ENCODE data around the gene KCTD6. TPM values are rescaled to one million over a fixed set of nuclear protein-coding genes. Genes with fewer than 3 reads are reported as not detected.

Gene KCTD6
- total RNA-seq, 2 experiments from 2014 or later = 8.0 to 8.6 TPM

GRCh38 chr3:58529516-58530353 is 37.8 kb downstream of the KCTD6 start:
- no peaks in the 10 kb centered on the region for H3K27me3 Mint-ChIP-seq
- ChIA-PET POLR2A (no interaction called here), CTCF (interaction anchor here (0.6 to 2.2 kb wide), 7 partner anchors 26 to 113 kb away, joined by 3 to 7 read pairs (median 4); partner anchors contain the start of gene KCTD6)
- no peaks in the 10 kb centered on the region for H3K36me3 Mint-ChIP-seq
- H3K27ac Mint-ChIP-seq = no peak overlapping the region
- intact Hi-C loops (cut with micrococcal nuclease) = no loop called here
- no peak overlapping the region for H3K4me3 Mint-ChIP-seq
- H3K4me1 Mint-ChIP-seq (ENCODE audit: low read depth) = peaks cover 12% of the 10 kb centered on the region
- DNase-seq = peak; percentile 28
- no peaks in the 10 kb centered on the region for H3K9me3 Mint-ChIP-seq

GRCh38 chr3:58530354-58530865 is 38.5 kb downstream of the KCTD6 start:
- H3K9me3 Mint-ChIP-seq = no peaks in the 10 kb centered on the region
- no peaks in the 10 kb centered on the region for H3K27me3 Mint-ChIP-seq
- H3K4me3 Mint-ChIP-seq = no peak overlapping the region
- DNase-seq = no peak
- ChIA-PET CTCF (interaction anchor here (1.3 to 4.9 kb wide), 5 partner anchors 14 to 223 kb away, joined by 4 to 29 read pairs (median 5); partner anchors contain the start of genes HTD2 and RPP14), POLR2A (no interaction called here)
- peaks cover 12% of the 10 kb centered on the region for H3K4me1 Mint-ChIP-seq (ENCODE audit: low read depth)
- H3K27ac Mint-ChIP-seq = no peak overlapping the region
- intact Hi-C loops (cut with micrococcal nuclease) = no loop called here
- no peaks in the 10 kb centered on the region for H3K36me3 Mint-ChIP-seq

GRCh38 chr3:58531555-58531954 is 39.7 kb downstream of the KCTD6 start:
- DNase-seq = no peak
- Mint-ChIP-seq H3K4me3 (no peak overlapping the region), H3K27ac (no peak overlapping the region), H3K9me3 (no peaks in the 10 kb centered on the region), H3K4me1 (ENCODE audit: low read depth) (peaks cover 12% of the 10 kb centered on the region), H3K27me3 (no peaks in the 10 kb centered on the region), H3K36me3 (no peaks in the 10 kb centered on the region)
- POLR2A ChIA-PET = no interaction called here
- intact Hi-C loops (cut with micrococcal nuclease) = no loop called here
- CTCF ChIA-PET = interaction anchor here (0.7 to 4.9 kb wide), 15 partner anchors 9 to 224 kb away, joined by 3 to 29 read pairs (median 5); partner anchors contain the start of genes HTD2, KCTD6, PDHB and PXK

GRCh38 chr3:58531956-58532355 is 40.1 kb downstream of the KCTD6 start:
- no peaks in the 10 kb centered on the region for H3K27me3 Mint-ChIP-seq
- H3K36me3 Mint-ChIP-seq = no peaks in the 10 kb centered on the region
- no peaks in the 10 kb centered on the region for H3K9me3 Mint-ChIP-seq
- peaks cover 12% of the 10 kb centered on the region for H3K4me1 Mint-ChIP-seq (ENCODE audit: low read depth)
- no peak overlapping the region for H3K4me3 Mint-ChIP-seq
- ChIA-PET POLR2A (no interaction called here), CTCF (interaction anchor here (0.5 to 4.9 kb wide), 17 partner anchors 10 to 543 kb away, joined by 3 to 29 read pairs (median 5); partner anchors contain the start of genes HTD2, KCTD6, PDHB and RPP14)
- no peak overlapping the region for H3K27ac Mint-ChIP-seq
- intact Hi-C loops (cut with micrococcal nuclease) = loop anchor here (1.0 to 2.0 kb wide), 8 partner anchors 40 to 345 kb away; partner anchors contain the start of genes ABHD6, HTD2, KCTD6 and PDHB
- peak; percentile 17 for DNase-seq

- Mint-ChIP-seq H3K36me3 (no peaks in the 10 kb centered on the region), H3K4me3 (no peak overlapping the region), H3K27ac (no peak overlapping the region), H3K9me3 (no peaks in the 10 kb centered on the region), H3K27me3 (no peaks in the 10 kb centered on the region), H3K4me1 (ENCODE audit: low read depth) (peaks cover 12% of the 10 kb centered on the region)
- peak; percentile 91 for DNase-seq
- CTCF ChIA-PET = interaction anchor here (0.7 to 4.9 kb wide), 12 partner anchors 39 to 345 kb away, joined by 3 to 29 read pairs (median 6); partner anchors contain the start of genes HTD2, KCTD6, PDHB and RPP14
- POLR2A ChIA-PET = no interaction called here
- intact Hi-C loops (cut with micrococcal nuclease) = loop anchor here (1.0 to 2.0 kb wide), 8 partner anchors 41 to 346 kb away; partner anchors contain the start of genes ABHD6, HTD2, KCTD6 and PDHB
Observed at GRCh38 chr3:58532794-58533220, 40.9 kb downstream of the KCTD6 start.

GRCh38 chr3:58534592-58535494 is 42.9 kb downstream of the KCTD6 start:
- DNase-seq = no peak
- H3K4me3 Mint-ChIP-seq = no peak overlapping the region
- POLR2A ChIA-PET = no interaction called here
- H3K9me3 Mint-ChIP-seq = no peaks in the 10 kb centered on the region
- CTCF ChIA-PET = interaction anchor here (0.9 to 4.9 kb wide), 6 partner anchors 18 to 228 kb away, joined by 3 to 29 read pairs (median 7); partner anchors contain the start of genes HTD2, PDHB and RPP14
- intact Hi-C loops (cut with micrococcal nuclease) = no loop called here
- H3K4me1 Mint-ChIP-seq (ENCODE audit: low read depth) = peaks cover 12% of the 10 kb centered on the region
- no peaks in the 10 kb centered on the region for H3K36me3 Mint-ChIP-seq
- no peak overlapping the region for H3K27ac Mint-ChIP-seq
- no peaks in the 10 kb centered on the region for H3K27me3 Mint-ChIP-seq

GRCh38 chr3:58535531-58536500 is 43.9 kb downstream of the KCTD6 start:
- DNase-seq = no peak
- Mint-ChIP-seq H3K4me3 (no peak overlapping the region), H3K4me1 (ENCODE audit: low read depth) (peaks cover 12% of the 10 kb centered on the region), H3K36me3 (no peaks in the 10 kb centered on the region), H3K9me3 (no peaks in the 10 kb centered on the region), H3K27ac (no peak overlapping the region), H3K27me3 (no peaks in the 10 kb centered on the region)
- ChIA-PET POLR2A (no interaction called here), CTCF (interaction anchor here (1.6 to 4.9 kb wide), 3 partner anchors 19 to 229 kb away, joined by 4 to 29 read pairs (median 6); partner anchors contain the start of genes HTD2 and RPP14)
- intact Hi-C loops (cut with micrococcal nuclease) = no loop called here

GRCh38 chr3:58536501-58537411 is 44.9 kb downstream of the KCTD6 start, which contains the start of gene ACOX2:
TSS of gene ACOX2 (minus strand) at chr3:58537190. CDS start at chr3:58535106, 2,084 bp downstream.
- intact Hi-C loops (cut with micrococcal nuclease) = no loop called here
- ChIA-PET CTCF (interaction anchor here (1.7 to 2.0 kb wide), 3 partner anchors 33 to 230 kb away, joined by 5 to 7 read pairs (median 6); partner anchors contain the start of genes HTD2, KCTD6 and RPP14), POLR2A (no interaction called here)
- no peaks in the 10 kb centered on the region for H3K27me3 Mint-ChIP-seq
- no peaks in the 10 kb centered on the region for H3K36me3 Mint-ChIP-seq
- H3K4me3 Mint-ChIP-seq = no peak within 1 kb of the TSS
- H3K4me1 Mint-ChIP-seq (ENCODE audit: low read depth) = peaks cover 12% of the 10 kb centered on the region
- no peak for DNase-seq
- no peaks in the 10 kb centered on the region for H3K9me3 Mint-ChIP-seq
- H3K27ac Mint-ChIP-seq = no peak within 1 kb of the TSS

GRCh38 chr3:58537412-58538301 is 45.8 kb downstream of the KCTD6 start:
- Mint-ChIP-seq H3K36me3 (no peaks in the 10 kb centered on the region), H3K27me3 (no peaks in the 10 kb centered on the region), H3K9me3 (no peaks in the 10 kb centered on the region), H3K4me3 (no peak overlapping the region), H3K27ac (no peak overlapping the region), H3K4me1 (ENCODE audit: low read depth) (peaks cover 5% of the 10 kb centered on the region)
- POLR2A ChIA-PET = no interaction called here
- CTCF ChIA-PET = interaction anchor here (0.7 to 2.2 kb wide), 6 partner anchors 32 to 360 kb away, joined by 3 to 7 read pairs (median 6); partner anchors contain the start of genes HTD2, KCTD6 and RPP14
- intact Hi-C loops (cut with micrococcal nuclease) = no loop called here
- DNase-seq = no peak

Data from activated CD4-positive, alpha-beta memory T cell treated with anti-CD3 and anti-CD28 coated beads for 36 hours (primary cell).